HFFc6 (cell line): ENCODE data around the gene LIN37. TPM values are rescaled to one million over a fixed set of nuclear protein-coding genes. Genes with fewer than 3 reads are reported as not detected.
"Not testable (repeated sequence)": the region's sequence is repeated elsewhere in the genome, so short reads cannot be mapped to it uniquely, and the experiment has no call there.

Experiments used
- DNase-seq: peaks from one replicate; pipeline ENCODE4 v3.0.0-alpha.2; 2018
- H3K27ac Mint-ChIP-seq: 2 replicates; pipeline ENCODE4 v1.8.0; 2020; ENCODE audit warnings: mild to moderate bottlenecking, mixed read lengths
- H3K27me3 Mint-ChIP-seq: 2 replicates; pipeline ENCODE4 v1.8.0; 2021; ENCODE audit warnings: mild to moderate bottlenecking, moderate library complexity, mixed read lengths; ENCODE audit not compliant: insufficient read depth
- H3K36me3 Mint-ChIP-seq: 2 replicates; pipeline ENCODE4 v1.8.0; 2021; ENCODE audit warnings: low read depth, mixed read lengths
- H3K4me1 Mint-ChIP-seq: 2 replicates; pipeline ENCODE4 v1.8.0; 2020; ENCODE audit warnings: low read depth, mixed read lengths
- H3K4me3 Mint-ChIP-seq: 2 replicates; pipeline ENCODE4 v1.8.0; 2020; ENCODE audit warnings: mild to moderate bottlenecking, moderate library complexity, mixed read lengths
- H3K9me3 Mint-ChIP-seq: 2 replicates; pipeline ENCODE4 v1.8.0; 2020; ENCODE audit warnings: mild to moderate bottlenecking, mixed read lengths
- total RNA-seq, 6 experiments: library from RNA; stranded (reverse); fragmentation: NEBNext Ultra II Directional; extraction: Animal tissue kit (Norgen Biotek cat#: 25700); gene quantifications; 2 replicates in 1 of 6; 3 replicates in 5 of 6; pipeline ENCODE4 v1.2.3, GENCODE V29; 2021
- TF ChIP-seq, protein P1 (sequence below): fragments of 200-600 bp; sonication (generic); IDR thresholded peaks from 2 replicates; pipeline ENCODE4 v1.5.0; 2021; ENCODE audit warnings: antibody characterized with exemption, mild to moderate bottlenecking

Gene LIN37
- total RNA-seq, 6 experiments from 2014 or later: 6.0 to 9.9 (median 8.7) TPM

DNA sequence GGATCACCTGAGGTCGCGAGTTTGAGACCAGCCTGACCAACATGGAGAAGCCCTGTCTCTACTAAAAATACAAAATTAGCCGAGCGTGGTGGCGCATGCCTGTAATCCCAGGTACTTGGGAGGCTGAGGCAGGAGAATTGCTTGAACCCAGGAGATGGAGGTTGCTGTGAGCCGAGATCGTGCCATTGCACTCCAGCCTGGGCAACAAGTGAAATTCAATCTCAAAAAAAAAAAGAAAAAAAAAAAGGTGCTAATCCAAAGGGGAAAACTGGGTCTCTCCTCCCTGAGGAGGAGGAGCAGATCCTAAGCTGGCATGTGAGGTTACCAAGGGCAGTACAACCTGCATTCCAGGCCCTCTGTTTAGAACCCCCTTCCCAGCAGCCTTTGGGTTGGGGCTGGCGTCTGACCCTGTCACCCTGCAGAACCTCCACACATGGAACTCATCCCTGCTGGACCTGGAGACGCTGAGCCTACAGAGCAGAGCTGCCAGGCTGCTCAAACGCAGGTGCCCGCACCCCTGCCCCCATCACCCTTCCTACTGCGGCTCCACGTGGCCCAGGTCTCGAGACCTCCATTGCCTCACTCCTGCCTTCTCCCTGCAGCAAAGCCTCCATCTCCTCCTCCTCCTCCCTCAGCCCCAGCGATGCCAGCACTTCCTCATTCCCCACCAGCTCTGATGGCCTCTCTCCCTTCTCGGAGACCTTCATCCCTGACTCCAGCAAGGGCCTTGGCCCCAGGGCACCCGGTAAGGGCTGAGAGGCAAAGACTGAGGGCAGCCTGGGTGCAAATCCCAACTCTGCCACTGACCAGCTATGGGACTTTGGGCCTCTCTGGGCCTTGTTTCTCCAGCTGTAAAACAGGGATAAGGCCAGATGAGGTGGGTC, 16.3 kb downstream of the LIN37 start:
- H3K36me3 Mint-ChIP-seq: peaks cover 13% of the 10 kb centered on the region
- TF ChIP-seq, protein P1, sequence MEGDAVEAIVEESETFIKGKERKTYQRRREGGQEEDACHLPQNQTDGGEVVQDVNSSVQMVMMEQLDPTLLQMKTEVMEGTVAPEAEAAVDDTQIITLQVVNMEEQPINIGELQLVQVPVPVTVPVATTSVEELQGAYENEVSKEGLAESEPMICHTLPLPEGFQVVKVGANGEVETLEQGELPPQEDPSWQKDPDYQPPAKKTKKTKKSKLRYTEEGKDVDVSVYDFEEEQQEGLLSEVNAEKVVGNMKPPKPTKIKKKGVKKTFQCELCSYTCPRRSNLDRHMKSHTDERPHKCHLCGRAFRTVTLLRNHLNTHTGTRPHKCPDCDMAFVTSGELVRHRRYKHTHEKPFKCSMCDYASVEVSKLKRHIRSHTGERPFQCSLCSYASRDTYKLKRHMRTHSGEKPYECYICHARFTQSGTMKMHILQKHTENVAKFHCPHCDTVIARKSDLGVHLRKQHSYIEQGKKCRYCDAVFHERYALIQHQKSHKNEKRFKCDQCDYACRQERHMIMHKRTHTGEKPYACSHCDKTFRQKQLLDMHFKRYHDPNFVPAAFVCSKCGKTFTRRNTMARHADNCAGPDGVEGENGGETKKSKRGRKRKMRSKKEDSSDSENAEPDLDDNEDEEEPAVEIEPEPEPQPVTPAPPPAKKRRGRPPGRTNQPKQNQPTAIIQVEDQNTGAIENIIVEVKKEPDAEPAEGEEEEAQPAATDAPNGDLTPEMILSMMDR: no peak
- peaks cover 2% of the 10 kb centered on the region; the same call in 1 of the 2 replicates for H3K27me3 Mint-ChIP-seq
- DNase-seq: no peak
- H3K27ac Mint-ChIP-seq: no peak overlapping the region
- H3K4me1 Mint-ChIP-seq: peaks cover 7% of the 10 kb centered on the region
- no peak overlapping the region for H3K4me3 Mint-ChIP-seq
- no peaks in the 10 kb centered on the region for H3K9me3 Mint-ChIP-seq

DNA sequence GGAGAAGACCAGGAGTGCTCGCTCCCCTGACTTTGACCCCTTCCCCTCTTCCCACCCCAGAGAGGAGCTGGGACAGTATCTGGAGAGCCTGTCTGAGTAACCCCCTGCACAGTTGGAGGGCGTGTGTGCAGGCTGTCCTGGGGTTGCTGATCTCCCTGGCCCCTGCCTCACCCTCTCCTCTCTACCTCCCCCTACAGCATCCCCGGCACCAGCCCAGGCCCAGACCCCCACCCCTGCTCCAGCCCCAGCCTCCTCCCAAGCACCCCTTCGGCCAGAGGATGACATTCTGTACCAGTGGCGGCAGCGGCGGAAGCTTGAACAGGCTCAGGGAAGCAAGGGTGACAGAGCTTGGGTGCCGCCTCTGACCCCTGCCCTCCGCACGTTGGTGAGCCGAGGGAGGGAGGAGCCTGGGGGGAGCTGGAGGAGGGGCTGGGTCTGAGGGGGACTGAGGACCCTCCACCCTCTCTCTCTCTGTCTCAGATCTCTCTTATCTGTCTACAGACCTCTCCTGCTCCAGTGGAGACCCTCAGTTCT, 18.3 kb downstream of the LIN37 start:
- H3K36me3 Mint-ChIP-seq: peaks cover 12% of the 10 kb centered on the region
- peaks cover 2% of the 10 kb centered on the region for H3K27me3 Mint-ChIP-seq
- DNase-seq: no peak
- H3K4me1 Mint-ChIP-seq: peaks cover 6% of the 10 kb centered on the region; the same call in 1 of the 2 replicates
- no peak overlapping the region for H3K27ac Mint-ChIP-seq
- no peak overlapping the region for H3K4me3 Mint-ChIP-seq
- TF ChIP-seq, protein P1: no peak
- no peaks in the 10 kb centered on the region for H3K9me3 Mint-ChIP-seq

- Mint-ChIP-seq H3K36me3 (peaks cover 7% of the 10 kb centered on the region), H3K9me3 (no peaks in the 10 kb centered on the region), H3K4me3 (no peak overlapping the region), H3K4me1 (peaks cover 6% of the 10 kb centered on the region; the same call in 1 of the 2 replicates), H3K27ac (no peak overlapping the region), H3K27me3 (peaks cover 2% of the 10 kb centered on the region)
- TF ChIP-seq, protein P1: no peak
- DNase-seq: no peak
These were observed 19.1 kb downstream of the LIN37 start for GRCh38 chr19:35767288-35768081.

DNA sequence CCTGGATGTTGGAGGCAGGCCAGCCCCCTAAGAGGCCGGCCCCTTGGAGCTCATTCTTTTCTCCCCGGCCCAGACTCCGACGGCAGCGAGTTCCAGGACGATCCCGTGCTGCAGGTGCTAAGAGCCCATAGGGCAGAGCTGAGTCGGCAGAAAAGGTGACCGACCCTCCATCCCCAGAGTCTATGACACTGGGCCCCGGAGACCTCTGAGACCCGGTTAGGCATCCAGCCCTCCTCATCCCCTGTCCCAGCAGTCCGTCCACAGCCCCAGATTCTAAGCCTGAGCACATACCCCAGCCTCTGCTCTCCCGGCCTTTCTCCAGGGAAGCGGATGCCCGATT, 19.7 kb downstream of the LIN37 start:
- no peak overlapping the region for H3K4me3 Mint-ChIP-seq
- H3K36me3 Mint-ChIP-seq: peaks cover 7% of the 10 kb centered on the region
- TF ChIP-seq, protein P1: no peak
- DNase-seq: no peak
- peaks cover 6% of the 10 kb centered on the region for H3K4me1 Mint-ChIP-seq
- H3K27me3 Mint-ChIP-seq: peaks cover 2% of the 10 kb centered on the region
- no peak overlapping the region for H3K27ac Mint-ChIP-seq
- H3K9me3 Mint-ChIP-seq: no peaks in the 10 kb centered on the region

- H3K36me3 Mint-ChIP-seq, DNase-seq, H3K9me3 Mint-ChIP-seq, H3K27me3 Mint-ChIP-seq, H3K4me3 Mint-ChIP-seq, H3K27ac Mint-ChIP-seq: not testable (repeated sequence)
- H3K4me1 Mint-ChIP-seq: peaks cover 22% of the 10 kb centered on the region
These were observed 24.0 kb downstream of the LIN37 start for GRCh38 chr19:35772362-35772761.
